VCaP (cell line): ENCODE results near the gene OR51B5.

ENCODE experiments used
- H3K27ac ChIP-seq: fragments of 450-650 bp; 2 replicates; pipeline ENCODE4 v1.5.1; 2017
- CTCF ChIP-seq: fragments of 450-650 bp; conservative IDR thresholded peaks from 2 replicates; pipeline ENCODE4 v1.5.1; 2017; ENCODE audit warnings: mild to moderate bottlenecking, moderate library complexity

OR51B5 gene

GRCh38 chr11:5343474-5344335 lies at the start of gene OR51B5:
TSS of gene OR51B5 (minus strand) at chr11:5343524. CDS start at chr11:5343524, 0 bp downstream.
- H3K27ac ChIP-seq, result no peak within 1 kb of the TSS
- no peak for TF ChIP-seq CTCF

- no peak for TF ChIP-seq CTCF
- H3K27ac ChIP-seq, result no peak overlapping the region
Observed at GRCh38 chr11:5390210-5390609, 46.9 kb upstream of the OR51B5 start.

GRCh38 chr11:5384335-5384734 lies 41.0 kb upstream of the OR51B5 start:
- H3K27ac ChIP-seq, result no peak overlapping the region
- no peak for TF ChIP-seq CTCF

- no peak within 1 kb of the TSS for H3K27ac ChIP-seq
- TF ChIP-seq CTCF, result no peak
Observed at GRCh38 chr11:5383576-5383975, 40.3 kb upstream of the OR51B5 start, which contains the start of gene OR51M1. TSS of gene OR51M1 (plus strand) at chr11:5383812. CDS start at chr11:5389399, 5,587 bp downstream.

GRCh38 chr11:5380740-5381342 lies 37.5 kb upstream of the OR51B5 start:
- peak; percentile 84 for TF ChIP-seq CTCF
- H3K27ac ChIP-seq, result no peak overlapping the region

GRCh38 chr11:5369789-5370188 lies 26.5 kb upstream of the OR51B5 start:
- TF ChIP-seq CTCF, result no peak
- H3K27ac ChIP-seq, result no peak overlapping the region

GRCh38 chr11:5368502-5369043 lies 25.2 kb upstream of the OR51B5 start:
- H3K27ac ChIP-seq, result no peak overlapping the region
- TF ChIP-seq CTCF, result no peak
